Measurements from ENCODE around the gene TRABD2B. TPM values are rescaled to one million over a fixed set of nuclear protein-coding genes. Genes with fewer than 3 reads are reported as not detected.

The TRABD2B gene
- total and polyA plus RNA-seq, 2 donors (not counting 3 experiments of a cell fraction or from before 2014, with no cell fraction given): not detected

DNA sequence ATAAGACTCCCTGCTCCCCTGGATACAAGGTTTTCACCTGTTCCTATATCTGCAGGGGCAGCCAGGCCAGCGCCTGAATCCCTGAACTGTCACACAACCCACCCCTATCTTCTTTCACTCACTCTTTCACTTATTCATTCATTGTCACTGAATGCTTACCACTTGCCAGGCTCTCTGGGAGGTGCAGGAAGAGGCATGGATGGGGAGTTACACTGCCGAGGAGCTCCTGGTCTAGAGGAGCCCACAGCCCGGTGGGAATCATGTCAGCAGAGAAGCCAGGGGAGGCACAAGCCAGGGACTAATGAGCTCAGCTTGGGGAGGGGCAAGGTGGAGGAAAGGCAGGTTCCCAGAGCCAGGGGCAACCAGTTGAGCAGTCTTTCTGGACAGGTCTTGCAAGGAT lies 155.8 kb downstream of the TRABD2B start:
- Histone ChIP-seq H3K4me3 (replicated peaks in 1 of 3; ENCODE audit: insufficient read depth in 1 of 3, low read depth in 1 of 3, low read length in 3 of 3) (no peak overlapping the region), H2AFZ (ENCODE audit: low read depth, low read length) (no peak overlapping the region), H3K27ac (ENCODE audit: insufficient read depth, low read depth, low read length) (no peak overlapping the region), H4K20me1 (replicated peaks; ENCODE audit: control insufficient read depth, extremely low read depth, insufficient read depth, low read length) (no peaks in the 10 kb centered on the region), H3K4me2 (ENCODE audit: insufficient read depth, low read length) (no peak overlapping the region), H3K9me1 (replicated peaks; ENCODE audit: control insufficient read depth, extremely low read depth, insufficient read depth, low read length) (no peaks in the 10 kb centered on the region), H3K36me3 (ENCODE audit: control insufficient read depth in 2 of 2, extremely low read depth in 1 of 2, insufficient read depth in 2 of 2, low read length in 2 of 2) (no peaks in the 10 kb centered on the region), H3K27me3 (ENCODE audit: control insufficient read depth in 2 of 2, insufficient read depth in 2 of 2, low read length in 2 of 2) (no peaks in the 10 kb centered on the region), H3K9me3 (replicated peaks; ENCODE audit: control insufficient read depth, insufficient read depth, low read length) (no peaks in the 10 kb centered on the region), H3K4me1 (ENCODE audit: control insufficient read depth, extremely low read depth, insufficient read depth, low read length) (no peaks in the 10 kb centered on the region), H3K9ac (replicated peaks; ENCODE audit: extremely low read depth, insufficient read depth, low read length) (no peak overlapping the region), H3K79me2 (ENCODE audit: control insufficient read depth, insufficient read depth, low read length) (no peaks in the 10 kb centered on the region)
- TF ChIP-seq GATA2 (IDR thresholded peaks at IDR 0.05; ENCODE audit: insufficient read depth, insufficient read length, low read depth, low read length) (no peak), POLR2AphosphoS5 (IDR thresholded peaks at IDR 0.05; ENCODE audit: insufficient read depth, low read depth, low read length) (no peak), FOS (IDR thresholded peaks at IDR 0.05; ENCODE audit: borderline replicate concordance, insufficient read depth, low read length) (no peak), MYC (IDR thresholded peaks at IDR 0.05; ENCODE audit: low read depth, low read length) (no peak), EZH2 (IDR thresholded peaks at IDR 0.05; ENCODE audit: borderline replicate concordance, low read depth, low read length, severe bottlenecking) (no peak), POLR2A (IDR thresholded peaks at IDR 0.05; ENCODE audit: low read depth, low read length) (no peak)
- TF ChIP-seq, protein P1, sequence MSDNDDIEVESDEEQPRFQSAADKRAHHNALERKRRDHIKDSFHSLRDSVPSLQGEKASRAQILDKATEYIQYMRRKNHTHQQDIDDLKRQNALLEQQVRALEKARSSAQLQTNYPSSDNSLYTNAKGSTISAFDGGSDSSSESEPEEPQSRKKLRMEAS (IDR thresholded peaks at IDR 0.05; ENCODE audit: insufficient read depth, insufficient read length): no peak
- ChIA-PET CTCF (no interaction called here), POLR2A (no interaction called here)
- BruUV-seq (replicated peaks): no TSS peak
- DNase-seq (ENCODE audit: low read depth, low spot score) (no peak), FAIRE-seq (no peak)
- intact Hi-C loops (cut with micrococcal nuclease) (no loop called here), dilution Hi-C loops (cut with MboI; ENCODE audit: extremely low pct_ligation_motif_present, low sequenced_read_pairs) (no loop called here)

DNA sequence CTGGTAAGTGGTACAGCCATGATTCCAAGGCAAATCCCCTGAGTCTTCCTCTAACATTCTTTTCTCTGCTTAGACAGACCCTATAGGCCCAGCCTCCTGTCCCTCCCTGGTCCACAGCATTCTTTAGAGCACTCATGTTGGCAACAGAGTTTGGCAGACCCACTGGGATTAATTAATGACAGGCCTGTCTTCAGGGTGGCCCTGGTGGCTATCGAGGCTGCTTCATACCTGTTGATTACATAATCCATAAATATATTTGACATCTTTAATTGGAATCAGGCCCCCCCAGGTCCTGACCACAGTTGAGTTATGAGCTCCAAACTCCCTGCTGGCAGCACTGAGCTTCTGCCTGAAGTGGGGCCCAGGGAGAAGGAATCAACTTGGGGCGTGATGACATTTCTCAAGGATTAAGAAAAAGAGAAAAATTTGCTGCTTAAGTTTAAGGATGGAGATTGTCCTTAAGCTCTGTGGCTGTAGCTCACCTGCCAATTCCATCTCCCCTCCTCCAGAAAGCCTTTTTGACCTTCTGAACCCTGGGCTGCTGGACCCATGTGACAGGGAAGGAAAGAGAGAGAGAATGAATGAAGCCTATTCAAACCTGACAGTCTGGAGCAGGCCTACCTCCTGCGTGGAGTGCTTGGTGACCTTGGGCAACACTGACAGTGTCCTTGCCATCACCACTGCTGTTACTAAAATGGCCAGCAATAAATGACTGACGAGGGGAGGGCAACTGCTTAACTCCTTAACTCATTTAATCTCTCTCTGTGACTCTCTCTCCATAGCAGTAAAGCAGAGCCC lies 156.6 kb downstream of the TRABD2B start:
- no peaks in the 10 kb centered on the region for H3K79me2 ChIP-seq (ENCODE audit: control insufficient read depth, insufficient read depth, low read length)
- H3K4me3 ChIP-seq (replicated peaks in 1 of 3; ENCODE audit: insufficient read depth in 1 of 3, low read depth in 1 of 3, low read length in 3 of 3): no peak overlapping the region
- ChIA-PET POLR2A (interaction anchor here (0.6 kb wide), 1 partner anchor 497 kb away, joined by 3 read pairs; no protein-coding TSS in a partner anchor), CTCF (no interaction called here)
- TF ChIP-seq JUN (IDR thresholded peaks at IDR 0.05; ENCODE audit: borderline replicate concordance, insufficient read depth, insufficient read length, low read depth) (no peak), POLR2AphosphoS5 (IDR thresholded peaks at IDR 0.05; ENCODE audit: insufficient read depth, low read depth, low read length) (no peak), GATA2 (IDR thresholded peaks at IDR 0.05; ENCODE audit: insufficient read depth, insufficient read length, low read depth, low read length) (no peak), POLR2A (IDR thresholded peaks at IDR 0.05; ENCODE audit: low read depth, low read length) (no peak), MYC (IDR thresholded peaks at IDR 0.05; ENCODE audit: low read depth, low read length) (no peak)
- TF ChIP-seq, protein P1 (IDR thresholded peaks at IDR 0.05; ENCODE audit: insufficient read depth, insufficient read length): no peak
- H3K4me2 ChIP-seq (ENCODE audit: insufficient read depth, low read length): no peak overlapping the region
- no peaks in the 10 kb centered on the region for H4K20me1 ChIP-seq (replicated peaks; ENCODE audit: control insufficient read depth, extremely low read depth, insufficient read depth, low read length)
- H3K27ac ChIP-seq (ENCODE audit: insufficient read depth, low read depth, low read length): no peak overlapping the region
- BruUV-seq (replicated peaks): no TSS peak
- H2AFZ ChIP-seq (ENCODE audit: low read depth, low read length): no peak overlapping the region
- no peak for FAIRE-seq
- dilution Hi-C loops (cut with MboI; ENCODE audit: extremely low pct_ligation_motif_present, low sequenced_read_pairs): no loop called here
- H3K9me3 ChIP-seq (replicated peaks; ENCODE audit: control insufficient read depth, insufficient read depth, low read length): no peaks in the 10 kb centered on the region
- H3K9me1 ChIP-seq (replicated peaks; ENCODE audit: control insufficient read depth, extremely low read depth, insufficient read depth, low read length): no peaks in the 10 kb centered on the region
- intact Hi-C loops (cut with micrococcal nuclease): no loop called here
- H3K36me3 ChIP-seq (ENCODE audit: control insufficient read depth in 2 of 2, extremely low read depth in 1 of 2, insufficient read depth in 2 of 2, low read length in 2 of 2): no peaks in the 10 kb centered on the region
- H3K9ac ChIP-seq (replicated peaks; ENCODE audit: extremely low read depth, insufficient read depth, low read length): no peak overlapping the region
- H3K27me3 ChIP-seq (ENCODE audit: control insufficient read depth in 2 of 2, insufficient read depth in 2 of 2, low read length in 2 of 2): no peaks in the 10 kb centered on the region
- DNase-seq (ENCODE audit: low read depth, low spot score): no peak
- no peaks in the 10 kb centered on the region for H3K4me1 ChIP-seq (ENCODE audit: control insufficient read depth, extremely low read depth, insufficient read depth, low read length)
